ENCODE measurements around the gene ZNF429.

- no peak for TF ChIP-seq POLR2A (IDR thresholded peaks at IDR 0.05; ENCODE audit: low read depth, low read length)
- TF ChIP-seq CTCF (IDR thresholded peaks at IDR 0.05; ENCODE audit: extremely low read depth in 1 of 2, insufficient read depth in 1 of 2, low read depth in 1 of 2, low read length in 2 of 2): no peak
- TF ChIP-seq EZH2 (IDR thresholded peaks at IDR 0.05; ENCODE audit: borderline replicate concordance, low read depth, low read length, severe bottlenecking): no peak
Observed at GRCh38 chr19:21484631-21485030, 20.8 kb upstream of the ZNF429 start.

All from endothelial cell of umbilical vein (primary cell).